Stimulated activated CD8-positive, alpha-beta memory T cell treated with anti-CD3 and anti-CD28 coated beads, Interleukin-7, amount 100 ng/mL, for 4 hours (primary cell): ENCODE measurements around the gene CTRB2.
"Not testable (repeated sequence)": the region's sequence is repeated elsewhere in the genome, so short reads cannot be mapped to it uniquely, and the experiment has no call there.

Source experiments
- DNase-seq, 2 donors: peaks; one replicate each; pipeline ENCODE4 v3.0.0-alpha.2; 2020; ENCODE audit warnings: low read depth in 2 of 2

CTRB2 gene

GRCh38 chr16:75242436-75243078 lies 35.6 kb upstream of the CTRB2 start:
- DNase-seq, result not testable (repeated sequence)

DNA sequence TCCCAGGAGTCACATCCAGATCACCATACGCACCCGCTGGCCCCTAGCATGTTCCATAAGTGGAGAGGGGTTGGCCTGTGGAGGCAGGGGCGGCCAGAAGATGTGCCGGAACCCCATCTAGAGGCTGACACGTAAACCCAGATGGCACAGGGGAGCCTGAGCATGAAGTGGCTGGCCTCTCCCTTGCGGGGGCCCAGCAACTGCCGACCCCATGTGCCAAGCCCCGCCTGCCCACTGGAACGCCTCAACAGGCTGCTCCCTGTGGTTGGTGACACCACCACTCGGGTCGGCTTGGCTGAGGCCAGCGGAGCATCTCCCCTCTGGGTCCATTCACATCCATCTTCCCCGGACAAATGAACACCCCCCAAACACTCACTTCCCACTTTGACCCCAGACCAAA lies 35.0 kb upstream of the CTRB2 start:
- DNase-seq, result no peak

GRCh38 chr16:75241412-75241811 lies 34.5 kb upstream of the CTRB2 start:
- DNase-seq, result no peak

DNA sequence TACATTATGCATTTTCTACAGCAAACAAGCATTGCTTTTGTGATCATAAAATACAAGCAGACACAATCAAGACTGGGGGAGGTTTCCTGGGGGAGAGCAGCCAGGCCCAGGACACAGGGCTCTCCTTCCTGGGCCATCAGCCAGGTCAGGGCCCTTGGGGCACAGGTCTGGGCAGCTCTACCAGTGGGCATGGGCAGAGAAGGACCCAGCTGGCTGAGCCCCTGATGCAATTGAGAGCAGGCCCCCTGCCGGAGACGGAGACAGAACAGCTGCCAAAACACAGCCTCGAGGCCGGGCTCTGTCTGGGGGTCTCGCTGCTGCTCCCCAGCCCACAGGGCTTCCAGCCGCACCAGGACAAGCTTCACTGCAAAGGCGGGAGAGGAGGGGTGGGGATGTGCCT lies 33.7 kb upstream of the CTRB2 start:
- not testable (repeated sequence) for DNase-seq

GRCh38 chr16:75239542-75240122 lies 32.7 kb upstream of the CTRB2 start:
- no peak for DNase-seq

DNA sequence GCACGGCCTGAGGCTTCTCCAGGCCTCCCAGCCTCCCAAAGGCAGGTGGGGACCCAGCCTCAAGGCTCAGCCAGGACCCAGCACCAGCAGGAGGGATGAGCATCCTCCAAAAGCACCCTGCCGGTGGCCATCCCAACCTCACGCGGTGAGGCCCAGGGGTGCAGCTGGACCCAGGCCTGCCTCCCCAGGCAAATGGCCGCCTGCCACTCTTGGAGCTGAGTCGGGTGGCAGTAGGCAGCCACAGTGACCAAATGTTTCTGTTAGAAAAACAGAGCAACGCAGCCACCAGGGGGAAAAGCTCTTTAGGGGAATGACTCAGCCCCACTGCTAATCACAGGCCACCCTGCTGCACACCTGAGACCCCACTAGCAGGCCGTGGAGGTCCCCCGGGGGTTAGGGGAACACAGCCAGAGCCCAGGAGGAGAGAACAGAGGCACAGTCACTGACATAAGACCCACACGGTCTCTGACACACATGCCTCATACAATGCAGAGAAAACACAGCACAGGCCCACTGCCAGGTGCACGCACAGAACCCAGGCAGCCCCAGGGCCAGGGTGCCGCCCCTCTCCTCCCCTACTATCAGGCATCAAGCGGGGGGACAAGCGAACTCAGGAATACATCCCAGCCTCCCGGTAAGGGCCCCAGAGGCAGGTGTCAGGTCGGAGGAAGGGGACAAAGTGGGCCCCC lies 32.0 kb upstream of the CTRB2 start:
- no peak for DNase-seq

DNA sequence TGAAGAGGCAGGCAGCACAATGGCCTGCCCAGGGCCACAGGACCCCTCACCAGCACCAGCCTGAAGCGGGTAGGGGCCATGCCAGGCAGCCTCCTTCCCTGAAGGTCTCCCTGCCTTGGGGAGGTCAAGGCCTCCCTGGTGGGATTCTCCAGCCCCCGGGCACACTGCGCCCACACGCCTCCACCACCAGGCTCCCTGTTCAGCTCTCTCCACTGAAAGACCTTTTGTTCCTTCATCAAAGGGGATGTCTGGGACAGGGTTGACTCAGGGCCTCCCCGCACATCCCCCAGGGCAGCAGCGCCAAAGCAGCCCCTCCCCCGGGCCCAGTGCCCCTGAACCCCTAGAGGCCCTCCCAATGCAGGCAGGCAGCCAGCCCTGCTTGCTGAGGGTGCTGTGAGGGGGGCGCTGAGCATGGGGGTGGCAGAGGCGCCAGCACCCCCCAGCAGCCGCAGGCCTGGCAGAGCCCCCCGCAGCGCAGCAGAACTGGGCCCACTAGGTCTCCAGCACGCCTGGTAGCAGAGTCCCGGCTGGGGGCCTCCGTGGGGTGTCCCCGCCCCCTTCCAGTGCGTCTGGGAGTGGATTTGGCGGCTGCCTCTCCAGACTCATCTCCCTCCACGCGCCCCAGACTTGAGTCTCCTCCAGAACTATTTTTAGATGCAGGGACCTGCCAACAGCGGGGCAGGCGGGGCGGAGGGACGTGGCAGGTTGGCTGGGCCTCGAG lies 31.3 kb upstream of the CTRB2 start:
- no peak for DNase-seq

DNA sequence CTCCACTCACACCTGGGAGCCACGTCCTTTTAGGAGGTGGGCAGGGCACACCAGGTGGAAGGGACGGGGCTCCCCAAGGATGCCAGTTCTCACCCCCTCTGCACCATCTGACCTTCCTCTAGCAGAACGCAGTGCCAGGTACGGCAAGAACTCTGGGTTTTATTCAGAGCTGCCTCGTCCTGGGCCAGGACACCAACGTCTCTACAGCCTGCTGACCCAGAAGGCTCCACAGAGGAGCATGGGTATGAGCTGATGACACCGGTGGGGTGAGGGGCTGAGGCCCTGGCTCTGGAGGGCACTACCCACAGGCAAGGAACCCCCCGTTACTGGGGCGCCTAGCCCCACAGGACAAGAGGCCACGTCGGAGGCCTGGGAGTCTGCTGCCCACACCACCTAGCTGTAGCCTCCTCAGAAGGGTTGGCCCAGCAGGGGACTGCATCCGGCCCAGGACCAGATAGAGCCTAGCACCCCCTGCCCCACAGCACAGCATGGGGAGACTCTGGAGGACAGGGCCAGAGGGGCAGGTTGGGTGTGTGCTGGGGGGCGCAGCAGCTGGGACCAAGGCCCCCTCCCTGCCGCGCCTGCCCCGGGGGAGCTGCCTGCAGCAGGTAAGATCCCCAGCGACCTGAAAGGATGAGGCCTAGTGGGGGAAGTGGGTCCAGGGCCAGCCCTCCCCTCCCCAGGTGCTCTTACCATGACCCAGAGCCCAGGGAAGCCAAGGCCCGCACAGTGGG lies 30.6 kb upstream of the CTRB2 start:
- no peak for DNase-seq

- DNase-seq, result no peak
Measured at GRCh38 chr16:75236736-75237397, 29.9 kb upstream of the CTRB2 start.

- no peak for DNase-seq
Measured at GRCh38 chr16:75236232-75236631, 29.3 kb upstream of the CTRB2 start.

DNA sequence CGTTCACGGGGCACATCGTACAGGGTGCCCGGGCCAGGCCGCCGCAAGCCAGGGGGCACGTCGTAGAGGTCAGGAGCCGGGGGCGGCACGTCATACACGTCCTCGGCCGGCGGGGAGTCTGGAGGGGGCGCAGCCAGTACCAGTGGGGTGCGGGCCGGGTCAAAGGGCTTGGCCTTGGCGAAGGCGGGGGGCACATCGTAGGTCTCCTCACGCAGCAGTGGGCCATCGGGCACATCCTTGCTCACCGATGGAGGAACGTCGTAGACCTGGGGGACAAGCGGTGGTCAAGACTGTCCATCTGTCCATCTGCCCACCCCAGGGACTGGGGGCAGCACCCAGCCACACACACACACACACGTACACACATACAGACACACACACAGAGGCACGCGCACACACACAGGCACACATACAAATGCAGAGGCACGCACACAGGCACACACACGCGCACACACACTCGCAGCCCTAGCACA lies 28.8 kb upstream of the CTRB2 start:
- DNase-seq, result no peak

GRCh38 chr16:75234856-75235696 lies 28.1 kb upstream of the CTRB2 start:
- DNase-seq, result no peak

DNA sequence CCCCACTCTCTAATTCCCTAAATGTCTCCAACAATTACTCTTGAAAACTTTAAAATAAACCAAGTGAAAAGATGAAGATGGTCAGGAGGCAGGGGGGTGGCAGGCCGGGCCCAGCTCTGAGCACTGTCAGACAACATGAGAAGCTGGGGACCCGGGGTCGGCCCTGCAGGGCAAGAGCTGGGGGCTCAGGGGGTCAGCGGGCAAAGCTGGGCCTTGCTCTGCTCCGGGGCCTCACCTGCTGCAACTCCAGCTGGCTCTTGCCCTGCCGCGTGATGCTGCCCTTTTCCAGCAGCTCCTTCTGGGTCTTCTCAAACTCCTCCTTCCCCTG lies 26.6 kb upstream of the CTRB2 start:
- no peak for DNase-seq

DNA sequence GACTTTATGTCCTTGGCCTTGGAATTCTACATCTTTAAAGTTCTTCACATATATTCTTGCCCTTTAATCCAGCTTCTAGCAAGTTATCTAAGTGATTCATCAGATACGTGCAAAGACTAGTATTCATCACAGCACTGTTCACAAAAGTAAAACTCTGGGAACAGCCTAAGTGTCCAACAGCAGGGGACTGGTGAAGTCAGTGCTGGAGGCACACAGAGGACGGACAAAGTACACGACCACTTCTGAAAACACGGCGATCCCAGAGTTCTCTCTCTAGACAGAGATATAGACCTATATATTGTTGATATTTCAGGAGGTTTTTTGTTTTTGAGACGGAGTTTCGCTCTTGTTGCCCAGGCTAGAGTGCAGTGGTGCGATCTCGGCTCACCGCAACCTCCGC lies 24.6 kb upstream of the CTRB2 start:
- DNase-seq, result no peak

- DNase-seq, result no peak
Measured at GRCh38 chr16:75230471-75231110, 23.6 kb upstream of the CTRB2 start.

DNA sequence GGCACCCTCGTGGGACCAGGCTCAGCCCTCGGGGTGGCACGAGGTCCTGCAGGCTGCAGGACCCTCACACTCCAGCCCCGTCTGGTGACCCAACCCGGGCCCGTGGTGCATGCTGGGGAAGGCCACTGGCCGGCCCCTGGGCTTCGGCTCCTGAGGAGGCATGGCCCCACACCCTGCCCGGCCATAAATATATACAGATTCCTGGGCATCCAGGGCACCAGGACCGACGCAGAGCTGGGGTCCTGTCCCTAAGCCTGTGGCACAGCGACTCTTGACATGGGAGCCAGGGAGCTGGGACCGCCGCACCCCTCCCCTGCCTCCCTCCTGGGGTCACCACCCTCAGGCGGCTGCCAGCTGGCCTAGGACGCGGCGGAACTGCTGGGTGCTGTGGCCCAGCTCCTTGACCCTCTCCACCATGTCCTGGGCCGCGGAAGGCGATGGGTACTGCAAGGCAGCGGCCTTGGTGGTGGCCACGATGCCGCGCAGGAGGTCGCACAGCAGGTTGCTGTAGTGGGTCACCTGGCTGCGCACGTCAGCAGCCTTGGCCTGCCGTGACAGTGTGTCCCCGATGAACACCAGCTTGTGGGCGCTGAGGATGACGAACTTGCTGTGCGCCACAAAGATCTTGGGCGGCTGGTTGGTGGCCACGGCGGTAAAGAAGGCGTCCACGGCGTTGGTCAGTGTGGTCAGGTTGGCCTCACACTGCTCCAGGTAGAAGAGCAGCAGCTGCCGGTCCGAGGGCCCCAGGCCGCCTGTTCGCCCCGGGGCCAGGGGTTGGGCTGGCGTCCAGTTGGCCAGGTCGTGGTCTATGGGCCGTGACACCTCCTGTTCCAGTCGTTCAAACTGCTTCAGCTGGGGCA lies 22.4 kb upstream of the CTRB2 start:
- no peak for DNase-seq

DNA sequence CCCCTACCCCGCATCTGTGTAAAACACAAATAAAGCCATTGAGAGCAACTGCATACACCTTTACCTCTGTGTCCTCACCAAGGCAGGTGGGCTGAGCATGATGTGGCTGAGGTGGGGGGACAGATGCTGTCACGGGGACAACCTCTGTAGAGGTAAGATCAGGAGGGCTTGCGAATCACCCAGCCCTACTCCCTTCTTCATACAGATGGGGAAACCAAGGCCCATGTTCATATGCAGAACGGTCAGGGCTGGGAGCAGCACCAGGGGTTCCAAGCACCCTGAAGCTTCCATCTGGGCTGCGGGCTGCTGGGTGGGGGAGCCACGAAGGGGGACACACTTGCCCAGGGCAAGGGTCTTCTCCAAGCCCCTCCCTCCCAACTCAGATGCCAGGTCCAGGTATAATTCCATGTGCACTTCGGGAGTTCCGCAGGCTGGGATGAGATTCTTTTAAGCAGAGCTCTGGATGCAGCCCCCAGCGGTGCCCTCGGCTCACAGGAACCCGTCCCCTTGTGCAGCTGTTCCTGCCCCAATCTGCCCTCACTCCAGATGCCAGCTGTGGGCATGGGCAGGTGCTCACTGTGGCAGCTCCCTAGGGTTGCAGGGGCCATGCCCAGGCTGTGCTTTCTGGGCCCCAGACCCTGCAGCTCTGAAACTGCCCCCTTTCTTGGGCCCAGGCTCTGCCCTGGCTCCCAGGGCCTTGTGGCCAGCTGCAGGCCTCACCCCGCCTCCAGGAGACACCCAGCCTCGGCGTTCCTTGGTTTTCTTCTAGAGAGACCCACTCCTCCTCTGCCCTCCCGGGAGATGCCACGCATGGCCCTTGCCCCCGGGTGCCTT lies 21.4 kb upstream of the CTRB2 start:
- DNase-seq, result no peak
